ENCODE data around the gene TSPAN2. TPM values are rescaled to one million over a fixed set of nuclear protein-coding genes. Genes with fewer than 3 reads are reported as not detected.

Gene TSPAN2
- total and polyA plus RNA-seq, 2 experiments from 2014 or later, result 11.2 to 11.8 TPM

GRCh38 chr1:115120296-115120695 lies 31.0 kb upstream of the TSPAN2 start (continued):
- no peak for TF ChIP-seq ZNF462 (CRISPR knock-in tag; IDR thresholded peaks at IDR 0.05)
- no peak for TF ChIP-seq ZNF114 (CRISPR knock-in tag; IDR thresholded peaks at IDR 0.05)
- TF ChIP-seq JUNB (IDR thresholded peaks at IDR 0.05; ENCODE audit: unreplicated experiment), result no peak
- no peak for TF ChIP-seq REST (IDR thresholded peaks at IDR 0.05; ENCODE audit: unreplicated experiment)

GRCh38 chr1:115118611-115119010 lies 29.3 kb upstream of the TSPAN2 start:
- peaks cover 5% of the 10 kb centered on the region; the same call in 2 of the 3 replicates for H3K4me1 Mint-ChIP-seq
- no peaks in the 10 kb centered on the region for H4K20me1 ChIP-seq (replicated peaks; ENCODE audit: insufficient read depth)
- no peak for DNase-seq (ENCODE audit: low spot score)
- no peak for TF ChIP-seq STAT1 (IDR thresholded peaks at IDR 0.05; ENCODE audit: unreplicated experiment)
- no peak for TF ChIP-seq CREB1 (CRISPR knock-in tag; IDR thresholded peaks at IDR 0.05; ENCODE audit: low read depth)
- TF ChIP-seq POLR2AphosphoS5 (IDR thresholded peaks at IDR 0.05; ENCODE audit: low read depth), result no peak

More at GRCh38 chr1:115118611-115119010, 29.3 kb upstream of the TSPAN2 start:
- Histone ChIP-seq H3K9me2 (ENCODE audit: insufficient read depth) (0 out of 2 replicates have a peak, but pooled peaks cover 3% of the 10 kb centered on the region), H2AFZ (no peak overlapping the region), H3K79me2 (replicated peaks; ENCODE audit: insufficient read depth) (no peaks in the 10 kb centered on the region), H3F3A (replicated peaks; ENCODE audit: low read depth) (no peaks in the 10 kb centered on the region), H3K27ac (ENCODE audit: low read depth) (no peak overlapping the region), H3K36me3 (ENCODE audit: insufficient read depth) (no peaks in the 10 kb centered on the region), H3K4me3 (no peak overlapping the region), H3K27me3 (ENCODE audit: insufficient read depth) (no peaks in the 10 kb centered on the region), H3K4me2 (no peak overlapping the region), H3K4me1 (ENCODE audit: insufficient read depth) (no peaks in the 10 kb centered on the region; the same call in 1 of the 2 replicates)
- Mint-ChIP-seq H3K27me3 (ENCODE audit: insufficient read depth, low read depth, poor library complexity) (peaks cover 3% of the 10 kb centered on the region), H3K36me3 (ENCODE audit: low read depth) (peaks cover 23% of the 10 kb centered on the region), H3K9me3 (peaks cover 39% of the 10 kb centered on the region), H3K4me3 (no peak overlapping the region), H3K27ac (no peak overlapping the region)
- no peak for ATAC-seq

Measured in GM23338 (cell line).